HUES6 (cell line): ENCODE measurements around the gene RUNX1.

ENCODE experiments used
- H3K27ac ChIP-seq: 2 replicates; pipeline ENCODE4 v1.7.0; 2013; ENCODE audit warnings: low read depth, mild to moderate bottlenecking, low read length, inconsistent platforms
- H3K27me3 ChIP-seq: 2 replicates; pipeline ENCODE4 v1.6.1; 2013; ENCODE audit warnings: low read length; ENCODE audit not compliant: control insufficient read depth, insufficient read depth
- H3K36me3 ChIP-seq: 2 replicates; pipeline ENCODE4 v1.6.1; 2013; ENCODE audit warnings: low read length; ENCODE audit not compliant: control insufficient read depth, insufficient read depth
- H3K4me1 ChIP-seq: 2 replicates; pipeline ENCODE4 v1.6.1; 2013; ENCODE audit warnings: low read length; ENCODE audit not compliant: control insufficient read depth, insufficient read depth
- H3K4me3 ChIP-seq: 2 replicates; pipeline ENCODE4 v1.5.1; 2013; ENCODE audit warnings: low read depth, low read length
- H3K9ac ChIP-seq: one replicate; pipeline ENCODE4 v1.6.1; 2013; ENCODE audit warnings: mild to moderate bottlenecking, low read length
- H3K9me3 ChIP-seq: 2 replicates; pipeline ENCODE4 v1.6.1; 2013; ENCODE audit warnings: low read depth, low read length; ENCODE audit not compliant: control insufficient read depth, insufficient read depth

RUNX1 gene

GRCh38 chr21:34883491-34884271, 165.4 kb downstream of the RUNX1 start:
- Histone ChIP-seq H3K4me1 (peaks cover 17% of the 10 kb centered on the region), H3K9me3 (no peaks in the 10 kb centered on the region), H3K9ac (no peak overlapping the region), H3K36me3 (no peaks in the 10 kb centered on the region), H3K4me3 (no peak overlapping the region), H3K27ac (no peak overlapping the region), H3K27me3 (peaks cover 65% of the 10 kb centered on the region)

GRCh38 chr21:34882719-34883131, 166.4 kb downstream of the RUNX1 start:
- peaks cover 10% of the 10 kb centered on the region for H3K4me1 ChIP-seq
- H3K27ac ChIP-seq = no peak overlapping the region
- H3K9ac ChIP-seq = no peak overlapping the region
- no peaks in the 10 kb centered on the region for H3K9me3 ChIP-seq
- H3K36me3 ChIP-seq = no peaks in the 10 kb centered on the region
- peaks cover 58% of the 10 kb centered on the region for H3K27me3 ChIP-seq
- no peak overlapping the region for H3K4me3 ChIP-seq

- H3K4me1 ChIP-seq = peaks cover 5% of the 10 kb centered on the region; the same call in 1 of the 2 replicates
- no peaks in the 10 kb centered on the region for H3K9me3 ChIP-seq
- no peak overlapping the region for H3K4me3 ChIP-seq
- peaks cover 49% of the 10 kb centered on the region for H3K27me3 ChIP-seq
- no peak overlapping the region for H3K27ac ChIP-seq
- no peaks in the 10 kb centered on the region for H3K36me3 ChIP-seq
- H3K9ac ChIP-seq = no peak overlapping the region
Observed at GRCh38 chr21:34881839-34882371, 167.2 kb downstream of the RUNX1 start.

- H3K4me3 ChIP-seq = no peak overlapping the region
- peaks cover 5% of the 10 kb centered on the region; the same call in 1 of the 2 replicates for H3K4me1 ChIP-seq
- no peaks in the 10 kb centered on the region for H3K36me3 ChIP-seq
- no peaks in the 10 kb centered on the region for H3K9me3 ChIP-seq
- H3K27me3 ChIP-seq = peaks cover 45% of the 10 kb centered on the region
- no peak overlapping the region for H3K9ac ChIP-seq
- no peak overlapping the region for H3K27ac ChIP-seq
Observed at GRCh38 chr21:34881421-34881820, 167.7 kb downstream of the RUNX1 start.

GRCh38 chr21:34880401-34880800, 168.7 kb downstream of the RUNX1 start:
- no peaks in the 10 kb centered on the region for H3K36me3 ChIP-seq
- peaks cover 34% of the 10 kb centered on the region for H3K27me3 ChIP-seq
- no peak overlapping the region for H3K27ac ChIP-seq
- H3K9ac ChIP-seq = no peak overlapping the region
- no peaks in the 10 kb centered on the region for H3K9me3 ChIP-seq
- no peak overlapping the region for H3K4me3 ChIP-seq
- H3K4me1 ChIP-seq = peaks cover 5% of the 10 kb centered on the region; the same call in 1 of the 2 replicates

GRCh38 chr21:34878940-34879339, 170.2 kb downstream of the RUNX1 start:
- Histone ChIP-seq H3K27ac (no peak overlapping the region), H3K9ac (no peak overlapping the region), H3K36me3 (no peaks in the 10 kb centered on the region), H3K4me3 (no peak overlapping the region), H3K4me1 (no peaks in the 10 kb centered on the region), H3K27me3 (peaks cover 20% of the 10 kb centered on the region), H3K9me3 (no peaks in the 10 kb centered on the region)

GRCh38 chr21:34878501-34878900, 170.6 kb downstream of the RUNX1 start:
- H3K27ac ChIP-seq = no peak overlapping the region
- H3K4me3 ChIP-seq = no peak overlapping the region
- H3K4me1 ChIP-seq = no peaks in the 10 kb centered on the region
- H3K36me3 ChIP-seq = no peaks in the 10 kb centered on the region
- no peaks in the 10 kb centered on the region for H3K9me3 ChIP-seq
- no peak overlapping the region for H3K9ac ChIP-seq
- H3K27me3 ChIP-seq = peaks cover 15% of the 10 kb centered on the region

GRCh38 chr21:34877485-34878128, 171.5 kb downstream of the RUNX1 start:
- H3K4me3 ChIP-seq = no peak overlapping the region
- H3K27me3 ChIP-seq = peaks cover 6% of the 10 kb centered on the region
- H3K36me3 ChIP-seq = no peaks in the 10 kb centered on the region
- no peaks in the 10 kb centered on the region for H3K4me1 ChIP-seq
- H3K27ac ChIP-seq = no peak overlapping the region
- no peak overlapping the region for H3K9ac ChIP-seq
- H3K9me3 ChIP-seq = no peaks in the 10 kb centered on the region

GRCh38 chr21:34875830-34876229, 173.3 kb downstream of the RUNX1 start:
- Histone ChIP-seq H3K4me3 (no peak overlapping the region), H3K9me3 (no peaks in the 10 kb centered on the region), H3K27me3 (no peaks in the 10 kb centered on the region; the same call in 1 of the 2 replicates), H3K4me1 (no peaks in the 10 kb centered on the region), H3K9ac (no peak overlapping the region), H3K27ac (no peak overlapping the region), H3K36me3 (no peaks in the 10 kb centered on the region)

- no peak overlapping the region for H3K4me3 ChIP-seq
- H3K4me1 ChIP-seq = peaks cover 2% of the 10 kb centered on the region; the same call in 1 of the 2 replicates
- no peaks in the 10 kb centered on the region for H3K27me3 ChIP-seq
- no peak overlapping the region for H3K27ac ChIP-seq
- no peak overlapping the region for H3K9ac ChIP-seq
- no peaks in the 10 kb centered on the region for H3K36me3 ChIP-seq
- H3K9me3 ChIP-seq = no peaks in the 10 kb centered on the region
Observed at GRCh38 chr21:34874684-34875513, 174.2 kb downstream of the RUNX1 start.
